ENCODE measurements around the gene RAB40C.

DNA sequence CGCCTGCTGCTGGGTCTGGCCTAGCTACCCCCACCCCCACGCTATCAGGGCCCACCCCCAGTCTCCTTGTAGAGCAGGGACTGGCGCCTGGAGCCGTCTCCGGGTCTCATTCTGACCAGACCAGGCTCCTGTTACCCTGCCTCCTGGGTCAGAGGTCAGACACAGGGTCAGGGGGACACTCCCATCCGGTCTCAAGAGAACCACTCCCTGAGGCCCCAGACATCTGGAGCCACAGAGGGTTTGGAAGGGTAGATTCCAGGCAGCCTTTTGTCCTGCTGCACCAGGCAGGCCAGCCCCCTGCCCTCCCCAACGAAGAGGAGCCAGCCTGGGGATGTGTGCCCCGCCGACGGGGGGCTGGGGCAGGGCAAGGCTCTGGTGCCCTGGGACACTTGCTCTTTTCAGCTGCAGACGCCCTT is 40.0 kb downstream of the RAB40C start:
- TF ChIP-seq, protein P1, sequence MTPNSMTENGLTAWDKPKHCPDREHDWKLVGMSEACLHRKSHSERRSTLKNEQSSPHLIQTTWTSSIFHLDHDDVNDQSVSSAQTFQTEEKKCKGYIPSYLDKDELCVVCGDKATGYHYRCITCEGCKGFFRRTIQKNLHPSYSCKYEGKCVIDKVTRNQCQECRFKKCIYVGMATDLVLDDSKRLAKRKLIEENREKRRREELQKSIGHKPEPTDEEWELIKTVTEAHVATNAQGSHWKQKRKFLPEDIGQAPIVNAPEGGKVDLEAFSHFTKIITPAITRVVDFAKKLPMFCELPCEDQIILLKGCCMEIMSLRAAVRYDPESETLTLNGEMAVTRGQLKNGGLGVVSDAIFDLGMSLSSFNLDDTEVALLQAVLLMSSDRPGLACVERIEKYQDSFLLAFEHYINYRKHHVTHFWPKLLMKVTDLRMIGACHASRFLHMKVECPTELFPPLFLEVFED (CRISPR knock-in tag; conservative IDR thresholded peaks at IDR 0.05), result no peak
- TF ChIP-seq ZBTB49 (CRISPR knock-in tag; IDR thresholded peaks at IDR 0.05; ENCODE audit: borderline replicate concordance) (no peak), MAFF (IDR thresholded peaks at IDR 0.05; ENCODE audit: low read length) (no peak), FOS (IDR thresholded peaks at IDR 0.05; ENCODE audit: extremely low read depth, insufficient read length) (no peak), PHB2 (IDR thresholded peaks at IDR 0.05; ENCODE audit: low read depth) (no peak), POLR2AphosphoS5 (IDR thresholded peaks at IDR 0.05; ENCODE audit: control insufficient read depth, insufficient read depth, low read depth, low read length) (peak; percentile 21; the same call in 1 of the 2 replicates), SIX5 (IDR thresholded peaks at IDR 0.05; ENCODE audit: borderline replicate concordance in 1 of 2, insufficient read depth in 1 of 2, low read depth in 1 of 2, low read length in 2 of 2) (no peak), SMARCC2 (IDR thresholded peaks at IDR 0.05; ENCODE audit: low read depth) (no peak), EGR1 (conservative IDR thresholded peaks at IDR 0.05) (no peak), FOXM1 (IDR thresholded peaks at IDR 0.05; ENCODE audit: low read depth) (no peak), FOXM1 (CRISPR knock-in tag; IDR thresholded peaks at IDR 0.05; ENCODE audit: low read depth) (no peak), SIN3B (IDR thresholded peaks at IDR 0.05; ENCODE audit: low read depth) (no peak), ZNF79 (CRISPR knock-in tag; IDR thresholded peaks at IDR 0.05; ENCODE audit: low read depth) (no peak)
